ENCODE data around the gene NHEJ1. TPM values are rescaled to one million over a fixed set of nuclear protein-coding genes. Genes with fewer than 3 reads are reported as not detected.

NHEJ1 gene
- total and polyA plus RNA-seq, 4 donors: 6.1 to 13.5 (median 9.9) TPM

DNA sequence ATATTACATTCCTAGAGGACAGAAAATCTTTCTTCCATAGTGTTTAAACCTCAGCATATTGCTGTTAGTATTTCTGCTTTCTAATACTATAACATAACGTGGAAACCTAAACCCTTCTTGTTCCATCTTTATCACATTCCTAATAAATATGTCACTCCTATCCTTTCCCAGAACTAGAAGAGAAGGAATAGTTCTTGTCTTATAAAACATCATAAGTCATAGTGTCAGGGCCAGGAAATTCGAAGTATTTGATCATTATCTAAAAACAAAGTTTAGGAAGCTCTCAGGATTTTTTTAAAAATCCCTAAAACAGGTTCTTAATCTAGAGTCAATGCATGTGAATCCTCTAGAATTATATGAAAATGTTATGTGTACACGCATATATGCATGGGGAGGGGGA is 2.0 kb downstream of the NHEJ1 start (continued):
- TF ChIP-seq MAX (IDR thresholded peaks at IDR 0.05) (no peak), EGR1 (IDR thresholded peaks at IDR 0.05; ENCODE audit: low read depth in 2 of 2) (no peak), TAF1 (conservative IDR thresholded peaks at IDR 0.05) (no peak)

- H3K9me3 ChIP-seq (ENCODE audit: control insufficient read depth in 4 of 4, low read length in 3 of 4): no peaks in the 10 kb centered on the region
- H3K4me1 ChIP-seq (ENCODE audit: control insufficient read depth in 4 of 4, insufficient read depth in 4 of 4, low read length in 3 of 4): peaks cover 2 to 17% (median 13%) of the 10 kb centered on the region in 4 donors
- H3K27me3 ChIP-seq (ENCODE audit: control insufficient read depth in 4 of 4, insufficient read depth in 4 of 4, low read length in 3 of 4): no peaks in the 10 kb centered on the region
- H3K9ac ChIP-seq (ENCODE audit: low read depth in 1 of 2, low read length in 2 of 2): no peak overlapping the region
- H3K36me3 ChIP-seq (ENCODE audit: control insufficient read depth in 4 of 4, insufficient read depth in 3 of 4, low read depth in 1 of 4, low read length in 3 of 4): peaks cover 3 to 19% (median 11%) of the 10 kb centered on the region in 4 donors
- DNase-seq (ENCODE audit: low spot score): no peak
- TF ChIP-seq MAX (IDR thresholded peaks at IDR 0.05) (no peak), JUND (IDR thresholded peaks at IDR 0.05) (no peak)
- H3K27ac ChIP-seq (ENCODE audit: low read depth in 1 of 2, low read length in 2 of 2): no peak overlapping the region
- WGBS: 95% methylated on average over 4 of the region's 4 CpGs
- H3K4me3 ChIP-seq (ENCODE audit: low read depth in 1 of 3, low read length in 3 of 3): no peak overlapping the region
Measured at GRCh38 chr2:219158025-219158424, 2.6 kb downstream of the NHEJ1 start.

DNA sequence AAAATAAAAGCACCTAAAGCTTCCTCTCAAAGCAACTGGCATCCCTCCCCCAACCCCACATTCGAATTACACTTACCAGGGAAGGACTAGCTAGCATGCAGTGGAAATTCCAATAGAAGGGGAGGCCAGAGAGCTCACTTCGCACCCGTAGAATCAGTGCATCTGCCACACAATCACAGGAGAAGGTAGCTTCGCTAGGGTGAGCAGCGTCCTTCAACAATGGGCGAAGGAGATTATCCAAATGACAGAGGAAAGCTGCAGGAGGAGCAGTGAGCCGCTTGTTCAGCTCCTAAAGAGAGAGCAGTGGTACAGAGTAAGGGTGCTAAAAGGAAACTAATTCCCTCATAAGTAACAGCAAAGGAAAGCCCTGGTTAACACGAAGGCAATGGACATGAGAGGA is 3.2 kb downstream of the NHEJ1 start:
- no peak for DNase-seq (ENCODE audit: low spot score)
- 95% methylated on average over 8 of the region's 8 CpGs for WGBS
- Histone ChIP-seq H3K27ac (ENCODE audit: low read depth in 1 of 2, low read length in 2 of 2) (no peak overlapping the region), H3K9ac (ENCODE audit: low read depth in 1 of 2, low read length in 2 of 2) (no peak overlapping the region), H3K9me3 (ENCODE audit: control insufficient read depth in 4 of 4, low read length in 3 of 4) (no peaks in the 10 kb centered on the region), H3K4me3 (ENCODE audit: low read depth in 1 of 3, low read length in 3 of 3) (no peak overlapping the region), H3K27me3 (ENCODE audit: control insufficient read depth in 4 of 4, insufficient read depth in 4 of 4, low read length in 3 of 4) (no peaks in the 10 kb centered on the region), H3K36me3 (ENCODE audit: control insufficient read depth in 4 of 4, insufficient read depth in 3 of 4, low read depth in 1 of 4, low read length in 3 of 4) (peaks cover 3 to 19% (median 11%) of the 10 kb centered on the region in 4 donors), H3K4me1 (ENCODE audit: control insufficient read depth in 4 of 4, insufficient read depth in 4 of 4, low read length in 3 of 4) (peaks cover 2 to 17% (median 13%) of the 10 kb centered on the region in 4 donors)
- TF ChIP-seq MAX (IDR thresholded peaks at IDR 0.05): no peak
- no peak for TF ChIP-seq GABPA (IDR thresholded peaks at IDR 0.05 in 1 of 2, conservative IDR thresholded peaks at IDR 0.05 in 1 of 2)
- TF ChIP-seq RXRA (IDR thresholded peaks at IDR 0.05): no peak
- no peak for TF ChIP-seq SP1 (IDR thresholded peaks at IDR 0.05)
- no peak for TF ChIP-seq RAD21 (IDR thresholded peaks at IDR 0.05)
- TF ChIP-seq FOXA1 (IDR thresholded peaks at IDR 0.05): no peak
- TF ChIP-seq ZBTB33 (IDR thresholded peaks at IDR 0.05): no peak
- TF ChIP-seq FOXA2 (IDR thresholded peaks at IDR 0.05): no peak
- no peak for TF ChIP-seq YY1 (IDR thresholded peaks at IDR 0.05)

DNA sequence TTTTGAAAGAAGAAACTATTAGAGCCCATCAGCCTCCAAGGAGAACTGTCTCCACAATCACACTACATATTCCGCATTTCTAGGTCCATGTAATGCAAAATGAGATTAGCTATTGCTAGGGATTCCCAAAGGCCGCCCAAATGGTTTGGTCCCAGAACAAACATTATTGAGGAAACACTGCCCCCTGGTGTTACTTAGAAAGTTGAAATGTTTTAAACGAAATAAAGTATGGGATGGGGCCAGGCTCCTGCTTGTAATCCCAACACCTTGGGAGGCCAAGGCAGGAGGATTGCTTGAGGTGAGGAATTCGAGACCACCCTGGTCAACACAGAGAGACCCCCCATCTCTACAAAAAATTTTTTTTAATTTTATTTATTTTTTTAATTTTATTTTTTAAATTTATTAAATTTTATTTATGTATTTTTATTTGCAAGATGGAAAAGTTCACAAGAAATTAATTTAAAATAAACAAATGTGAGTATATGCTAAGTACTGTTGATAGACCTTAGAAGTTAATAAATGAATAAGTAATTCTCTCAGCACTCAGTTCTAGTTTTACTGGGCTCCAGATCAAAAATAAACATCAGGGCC is 5.5 kb downstream of the NHEJ1 start:
- no peaks in the 10 kb centered on the region for H3K9me3 ChIP-seq (ENCODE audit: control insufficient read depth in 4 of 4, low read length in 3 of 4)
- 4% methylated on average over 4 of the region's 4 CpGs for WGBS
- no peak overlapping the region for H3K4me3 ChIP-seq (ENCODE audit: low read depth in 1 of 3, low read length in 3 of 3)
- H3K9ac ChIP-seq (ENCODE audit: low read depth in 1 of 2, low read length in 2 of 2): no peak overlapping the region
- peaks cover 2 to 11% (median 9%) of the 10 kb centered on the region in 4 donors for H3K4me1 ChIP-seq (ENCODE audit: control insufficient read depth in 4 of 4, insufficient read depth in 4 of 4, low read length in 3 of 4)
- H3K36me3 ChIP-seq (ENCODE audit: control insufficient read depth in 4 of 4, insufficient read depth in 3 of 4, low read depth in 1 of 4, low read length in 3 of 4): peaks cover 5 to 19% (median 11%) of the 10 kb centered on the region in 4 donors
- DNase-seq (ENCODE audit: low spot score): no peak
- TF ChIP-seq, protein P1, sequence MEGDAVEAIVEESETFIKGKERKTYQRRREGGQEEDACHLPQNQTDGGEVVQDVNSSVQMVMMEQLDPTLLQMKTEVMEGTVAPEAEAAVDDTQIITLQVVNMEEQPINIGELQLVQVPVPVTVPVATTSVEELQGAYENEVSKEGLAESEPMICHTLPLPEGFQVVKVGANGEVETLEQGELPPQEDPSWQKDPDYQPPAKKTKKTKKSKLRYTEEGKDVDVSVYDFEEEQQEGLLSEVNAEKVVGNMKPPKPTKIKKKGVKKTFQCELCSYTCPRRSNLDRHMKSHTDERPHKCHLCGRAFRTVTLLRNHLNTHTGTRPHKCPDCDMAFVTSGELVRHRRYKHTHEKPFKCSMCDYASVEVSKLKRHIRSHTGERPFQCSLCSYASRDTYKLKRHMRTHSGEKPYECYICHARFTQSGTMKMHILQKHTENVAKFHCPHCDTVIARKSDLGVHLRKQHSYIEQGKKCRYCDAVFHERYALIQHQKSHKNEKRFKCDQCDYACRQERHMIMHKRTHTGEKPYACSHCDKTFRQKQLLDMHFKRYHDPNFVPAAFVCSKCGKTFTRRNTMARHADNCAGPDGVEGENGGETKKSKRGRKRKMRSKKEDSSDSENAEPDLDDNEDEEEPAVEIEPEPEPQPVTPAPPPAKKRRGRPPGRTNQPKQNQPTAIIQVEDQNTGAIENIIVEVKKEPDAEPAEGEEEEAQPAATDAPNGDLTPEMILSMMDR (IDR thresholded peaks at IDR 0.05; ENCODE audit: low read depth, low read length, missing input control): peak; percentile 67
- peak; percentile 90 to 93 for TF ChIP-seq RAD21 (IDR thresholded peaks at IDR 0.05)
- TF ChIP-seq JUND (IDR thresholded peaks at IDR 0.05): no peak
- TF ChIP-seq HNF4G (IDR thresholded peaks at IDR 0.05): no peak
- TF ChIP-seq EGR1 (IDR thresholded peaks at IDR 0.05; ENCODE audit: low read depth in 2 of 2): no peak
- no peak for TF ChIP-seq GABPA (IDR thresholded peaks at IDR 0.05 in 1 of 2, conservative IDR thresholded peaks at IDR 0.05 in 1 of 2)
- H3K27me3 ChIP-seq (ENCODE audit: control insufficient read depth in 4 of 4, insufficient read depth in 4 of 4, low read length in 3 of 4): no peaks in the 10 kb centered on the region
- no peak overlapping the region for H3K27ac ChIP-seq (ENCODE audit: low read depth in 1 of 2, low read length in 2 of 2)
